ENCODE measurements around the gene PUM2.

DNA sequence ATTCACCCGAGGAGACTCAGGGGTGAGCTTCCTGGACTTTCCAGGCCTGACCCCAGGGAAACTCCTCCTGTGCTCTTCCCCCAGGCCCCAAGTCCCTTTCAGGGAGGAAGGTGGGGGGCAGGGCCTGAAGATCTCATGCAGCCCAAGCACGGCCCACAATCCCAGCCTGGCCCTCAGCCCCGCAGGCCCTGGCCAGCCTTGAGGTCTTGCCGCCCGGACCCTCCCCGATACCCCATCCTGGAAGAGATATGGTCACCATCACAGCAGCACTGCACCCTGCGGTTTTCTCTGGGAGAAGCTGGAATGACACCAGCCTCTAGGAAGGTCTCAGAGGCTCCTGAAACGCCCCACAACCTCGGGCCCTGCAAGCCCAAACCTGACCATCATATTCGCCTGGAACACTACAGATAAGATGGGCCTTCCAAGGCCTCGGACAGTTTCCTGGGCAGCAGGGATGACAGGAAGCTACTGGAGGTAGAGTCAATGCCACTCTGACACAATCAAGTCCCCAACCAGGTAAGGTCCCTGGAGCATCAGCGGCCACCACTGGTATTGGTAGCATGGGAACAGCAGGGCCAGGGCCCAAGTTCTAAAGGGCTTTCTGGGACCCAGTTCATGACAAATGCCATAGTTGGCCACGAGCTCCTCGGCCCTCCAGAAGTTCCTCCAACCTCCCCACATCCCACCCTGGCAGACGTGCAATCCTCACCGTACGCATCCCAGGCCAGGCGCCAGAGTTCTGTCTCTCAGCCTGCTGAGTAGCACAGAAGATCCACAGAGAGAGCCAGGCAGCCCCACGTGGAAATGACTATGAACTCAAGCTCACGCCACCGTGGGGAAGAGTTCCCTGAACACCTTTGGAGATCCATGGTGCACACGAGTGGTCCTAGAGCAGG is 134.3 kb downstream of the PUM2 start:
- TF ChIP-seq EZH2phosphoT487 (IDR thresholded peaks at IDR 0.05; ENCODE audit: low read depth): no peak
- TF ChIP-seq, protein P1, sequence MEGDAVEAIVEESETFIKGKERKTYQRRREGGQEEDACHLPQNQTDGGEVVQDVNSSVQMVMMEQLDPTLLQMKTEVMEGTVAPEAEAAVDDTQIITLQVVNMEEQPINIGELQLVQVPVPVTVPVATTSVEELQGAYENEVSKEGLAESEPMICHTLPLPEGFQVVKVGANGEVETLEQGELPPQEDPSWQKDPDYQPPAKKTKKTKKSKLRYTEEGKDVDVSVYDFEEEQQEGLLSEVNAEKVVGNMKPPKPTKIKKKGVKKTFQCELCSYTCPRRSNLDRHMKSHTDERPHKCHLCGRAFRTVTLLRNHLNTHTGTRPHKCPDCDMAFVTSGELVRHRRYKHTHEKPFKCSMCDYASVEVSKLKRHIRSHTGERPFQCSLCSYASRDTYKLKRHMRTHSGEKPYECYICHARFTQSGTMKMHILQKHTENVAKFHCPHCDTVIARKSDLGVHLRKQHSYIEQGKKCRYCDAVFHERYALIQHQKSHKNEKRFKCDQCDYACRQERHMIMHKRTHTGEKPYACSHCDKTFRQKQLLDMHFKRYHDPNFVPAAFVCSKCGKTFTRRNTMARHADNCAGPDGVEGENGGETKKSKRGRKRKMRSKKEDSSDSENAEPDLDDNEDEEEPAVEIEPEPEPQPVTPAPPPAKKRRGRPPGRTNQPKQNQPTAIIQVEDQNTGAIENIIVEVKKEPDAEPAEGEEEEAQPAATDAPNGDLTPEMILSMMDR (IDR thresholded peaks at IDR 0.05; ENCODE audit: low read depth, low read length): no peak

Data from OCI-LY3 (cell line).